GM04503 (cell line): ENCODE data around the gene FLACC1.
"Not testable (repeated sequence)": the region's sequence is repeated elsewhere in the genome, so short reads cannot be mapped to it uniquely, and the experiment has no call there.

Experiments used
- DNase-seq: peaks from one replicate; pipeline ENCODE4 v3.0.0-alpha.2; 2012; ENCODE audit warnings: low read depth

FLACC1 gene

GRCh38 chr2:201254081-201254730 is 102.9 kb downstream of the FLACC1 start:
- DNase-seq: peak; percentile 49

GRCh38 chr2:201250741-201251140 is 106.4 kb downstream of the FLACC1 start:
- DNase-seq: no peak

GRCh38 chr2:201249889-201250288 is 107.3 kb downstream of the FLACC1 start:
- no peak for DNase-seq

- no peak for DNase-seq
Observed at GRCh38 chr2:201248288-201248844, 108.8 kb downstream of the FLACC1 start.

- DNase-seq: no peak
Observed at GRCh38 chr2:201246280-201246679, 110.9 kb downstream of the FLACC1 start.

- no peak for DNase-seq
Observed at GRCh38 chr2:201244829-201245228, 112.3 kb downstream of the FLACC1 start.

GRCh38 chr2:201242571-201243277 is 114.4 kb downstream of the FLACC1 start:
- DNase-seq: no peak

- DNase-seq: not testable (repeated sequence)
Observed at GRCh38 chr2:201239167-201239935, 117.8 kb downstream of the FLACC1 start.
